Right lobe of liver (tissue), 6 donors: Measurements from ENCODE around the gene FLYWCH1. TPM values are rescaled to one million over a fixed set of nuclear protein-coding genes. Genes with fewer than 3 reads are reported as not detected.

ENCODE experiments used
- ATAC-seq, 4 donors: fragments of 200-7000 bp; cut with Tn5 transposase; one replicate each; pipeline ENCODE4 v1.9.1; 2020; ENCODE audit warnings: mild to moderate bottlenecking in 4 of 4, moderate library complexity in 4 of 4
- DNase-seq, 3 donors: peaks; one replicate each; pipeline ENCODE4 v3.0.0-alpha.2; 2020
- H3K27ac ChIP-seq, 3 donors: fragments of 200-600 bp; one replicate each; pipeline ENCODE4 v1.8.0; 2022
- H3K27me3 ChIP-seq, 2 donors: fragments of 200-600 bp; one replicate each; pipeline ENCODE4 v1.8.0; 2022
- H3K36me3 ChIP-seq, 4 donors: fragments of 200-600 bp; sonication (generic) in 1 of 4; one replicate each; pipeline versions ENCODE4 v1.5.1 to v1.8.0; 2017 to 2022; ENCODE audit warnings: control low read depth in 1 of 4
- H3K4me1 ChIP-seq, 4 donors: fragments of 200-600 bp; sonication (generic) in 1 of 4; one replicate each; pipeline versions ENCODE4 v1.5.1 to v1.8.0; 2017 to 2022; ENCODE audit warnings: control low read depth in 1 of 4
- H3K4me3 ChIP-seq, 3 donors: fragments of 200-600 bp; one replicate each; pipeline ENCODE4 v1.8.0; 2022
- H3K9me3 ChIP-seq, 4 donors: fragments of 200-600 bp; sonication (generic) in 1 of 4; one replicate each; pipeline versions ENCODE4 v1.5.1 to v1.8.0; 2017 to 2022; ENCODE audit warnings: control low read depth in 1 of 4
- CTCF ChIP-seq, 4 donors: fragments of 200-600 bp in 3 of 4; fragments of 450-650 bp in 1 of 4; IDR thresholded peaks; one replicate each; pipeline versions ENCODE4 v1.5.1 to v1.8.0; 2016 to 2022; ENCODE audit warnings: antibody characterized with exemption in 4 of 4, mild to moderate bottlenecking in 2 of 4
- POLR2A ChIP-seq: fragments of 450-650 bp; IDR thresholded peaks from one replicate; pipeline ENCODE4 v1.6.1; 2017; ENCODE audit warnings: antibody characterized with exemption, mild to moderate bottlenecking
- WGBS: methylation state at CpG from one replicate; pipeline ENCODE4 v1.1.6; 2018; ENCODE audit warnings: low coverage, low lambda C conversion rate; ENCODE audit not compliant: insufficient coverage; ENCODE audit errors: missing lambda C conversion rate; 5-methylcytosine and 5-hydroxymethylcytosine counted together
- intact Hi-C, 2 donors: fragments of 100-400 bp; cut with DNase I; formaldehyde crosslinking; loops; one replicate each; pipeline versions ENCODE4 v1.11.2 to v1.14.1; 2022
- total RNA-seq, 6 experiments: library from RNA; depleted of rRNA in 2 of 6; stranded (reverse); fragments of >200 nt in 2 of 6; fragmentation: NEBNext Ultra II Directional in 3 of 6; extraction: Animal tissue kit (Norgen Biotek cat#: 25700) in 3 of 6; gene quantifications; one replicate each; pipeline versions ENCODE4 v1.1.0 to v1.2.4, GENCODE V29; 2016 to 2023
- donor health status: DM: no; HTN: yes; CAD: no.
- donor health status: DM: no; HTN: no; CAD: no.
- donor health status: DM: no; HTN: no; CAD: no.
- donor health status: DM: no; HTN: yes; CAD: no.
- donor health status: DM: no; HTN: yes; CAD: no.

Gene FLYWCH1
- total RNA-seq, 6 experiments from 2014 or later: 9.3 to 19.8 (median 15.1) TPM

GRCh38 chr16:2867987-2868789 lies 43.5 kb upstream of the FLYWCH1 start:
- intact Hi-C loops: no loop called here
- DNase-seq: peak; percentile 89 to 92 (median 92)
- Histone ChIP-seq H3K9me3 (no peaks in the 10 kb centered on the region), H3K4me3 (peak overlapping the region; percentile 66 to 89 (median 67)), H3K27me3 (no peaks in the 10 kb centered on the region), H3K36me3 (no peaks in the 10 kb centered on the region), H3K4me1 (peaks cover 0 to 5% (median 0%) of the 10 kb centered on the region in 4 donors), H3K27ac (peak overlapping the region; percentile 37 to 91 (median 88))
- ATAC-seq: peak; percentile 98 to 99 (median 99)
- under 1% methylated on average over 30 of the region's 45 CpGs for WGBS
- peak; percentile 96 to 98 (median 97) for TF ChIP-seq CTCF (IDR thresholded peaks at IDR 0.05)
- TF ChIP-seq POLR2A: peak; percentile 83

- peaks cover 0 to 5% (median under 1%) of the 10 kb centered on the region in 4 donors for H3K4me1 ChIP-seq
- no peak for TF ChIP-seq CTCF (IDR thresholded peaks at IDR 0.05)
- no peak for TF ChIP-seq POLR2A
These were observed 39.8 kb upstream of the FLYWCH1 start for GRCh38 chr16:2871926-2872325.

DNA sequence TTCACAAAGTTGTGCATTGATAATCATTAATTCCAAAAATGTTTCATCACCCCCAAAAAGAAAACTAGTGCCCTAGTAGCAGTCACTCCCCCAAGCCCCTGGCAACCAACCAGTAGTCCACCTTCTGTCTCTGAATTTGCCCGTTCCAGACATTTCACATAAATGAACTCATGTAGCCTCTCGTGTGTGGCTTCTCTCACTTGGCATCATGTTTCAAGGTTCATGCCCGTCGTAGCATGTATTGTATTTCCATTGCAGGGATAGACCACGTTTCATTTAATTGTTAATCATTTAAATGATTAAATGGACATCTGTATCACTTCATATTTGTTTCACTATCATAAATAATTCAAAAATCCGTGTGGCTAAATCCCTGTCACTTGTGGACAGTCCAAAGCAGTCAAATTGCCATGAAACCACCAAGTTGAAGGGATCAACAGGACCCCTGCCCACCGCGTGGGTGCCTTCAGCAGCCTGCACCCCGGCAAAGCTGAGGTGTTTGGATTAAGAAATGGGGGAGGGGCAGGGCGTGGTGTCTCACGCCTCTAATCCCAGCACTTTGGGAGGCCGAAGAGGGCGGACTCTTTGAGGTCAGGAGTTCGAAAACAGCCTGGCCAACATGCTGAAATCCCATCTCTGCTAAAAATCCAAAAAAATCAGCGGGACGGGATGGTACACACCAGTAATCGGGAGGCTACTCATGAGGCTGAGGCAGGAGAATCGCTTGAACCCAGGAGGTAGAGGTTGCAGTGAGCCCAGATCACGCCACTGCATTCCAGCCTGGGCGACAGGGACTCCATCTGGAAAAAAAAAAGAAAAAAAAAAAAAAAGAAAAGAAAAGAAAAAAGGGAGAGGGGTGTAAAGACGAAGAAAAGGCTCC lies 37.5 kb upstream of the FLYWCH1 start:
- DNase-seq (no peak), ATAC-seq (no peak)
- Histone ChIP-seq H3K27ac (no peak overlapping the region), H3K4me1 (peaks cover 0 to 1% (median 0%) of the 10 kb centered on the region in 4 donors), H3K9me3 (no peaks in the 10 kb centered on the region), H3K36me3 (no peaks in the 10 kb centered on the region), H3K4me3 (no peak overlapping the region), H3K27me3 (no peaks in the 10 kb centered on the region)
- 52% methylated on average over 17 of the region's 21 CpGs for WGBS
- intact Hi-C loops: no loop called here
- TF ChIP-seq POLR2A (no peak), CTCF (IDR thresholded peaks at IDR 0.05) (no peak)

More at GRCh38 chr16:2871926-2872325, 39.8 kb upstream of the FLYWCH1 start:
- no peak overlapping the region for H3K27ac ChIP-seq
- intact Hi-C loops: no loop called here
- WGBS: 46% methylated on average over 6 of the region's 6 CpGs
- DNase-seq (no peak), ATAC-seq (no peak)
- no peaks in the 10 kb centered on the region for H3K27me3 ChIP-seq
- H3K4me3 ChIP-seq: no peak overlapping the region
- no peaks in the 10 kb centered on the region for H3K9me3 ChIP-seq
- no peaks in the 10 kb centered on the region for H3K36me3 ChIP-seq

DNA sequence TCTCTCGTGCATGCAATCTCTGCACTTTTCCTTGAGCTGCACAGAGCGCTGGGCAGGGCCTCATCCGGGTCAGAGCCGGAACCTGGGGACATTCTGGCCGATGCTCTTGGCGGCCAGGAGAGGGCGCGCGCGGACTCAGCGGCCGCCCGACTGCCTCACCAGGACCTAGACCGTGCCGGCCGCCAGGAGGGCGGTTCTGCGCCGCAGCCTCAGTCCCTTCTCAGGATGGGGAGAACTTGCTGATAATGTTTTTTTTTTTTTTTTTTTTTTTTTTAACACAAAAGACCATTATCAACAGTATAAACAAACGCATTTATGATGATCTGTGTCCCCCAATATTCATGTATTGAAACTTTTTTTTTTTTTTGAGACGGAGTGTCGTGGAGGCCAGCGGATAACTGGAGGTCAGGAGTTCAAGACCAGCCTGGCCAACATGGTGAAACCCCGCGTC lies 36.8 kb upstream of the FLYWCH1 start:
- Histone ChIP-seq H3K36me3 (no peaks in the 10 kb centered on the region), H3K27me3 (no peaks in the 10 kb centered on the region), H3K27ac (no peak overlapping the region), H3K4me3 (no peak overlapping the region), H3K9me3 (no peaks in the 10 kb centered on the region), H3K4me1 (peaks cover 0 to 1% (median 0%) of the 10 kb centered on the region in 4 donors)
- TF ChIP-seq CTCF (IDR thresholded peaks at IDR 0.05) (peak; percentile 89 to 95 (median 93)), POLR2A (no peak)
- intact Hi-C loops: loop anchor here in 1 of 2 donors (5.0 kb wide), 1 partner anchor 37 kb away; the partner anchor contains the start of gene FLYWCH1
- peak; percentile 78 to 84 (median 82) for DNase-seq
- WGBS: 15% methylated on average over 17 of the region's 25 CpGs
- ATAC-seq: peak; percentile 100
